HG03064 (cell line): ENCODE measurements around the gene RCOR2.

Experiments
- ATAC-seq: cut with Tn5 transposase; IDR thresholded peaks from one replicate; pipeline ENCODE4 v1.9.1; 2021; ENCODE audit warnings: low read depth; ENCODE audit not compliant: unreplicated experiment

The RCOR2 gene

GRCh38 chr11:63908631-63909401 is 8.1 kb downstream of the RCOR2 start:
- ATAC-seq, result no peak

- ATAC-seq, result no peak
Observed at GRCh38 chr11:63907808-63908530, 9.0 kb downstream of the RCOR2 start.

GRCh38 chr11:63907063-63907462 is 9.9 kb downstream of the RCOR2 start:
- no peak for ATAC-seq

- ATAC-seq, result no peak
Observed at GRCh38 chr11:63906585-63906984, 10.4 kb downstream of the RCOR2 start.

- ATAC-seq, result no peak
Observed at GRCh38 chr11:63906087-63906486, 10.9 kb downstream of the RCOR2 start.

GRCh38 chr11:63905179-63905578 is 11.8 kb downstream of the RCOR2 start:
- ATAC-seq, result no peak

- ATAC-seq, result no peak
Observed at GRCh38 chr11:63904743-63905142, 12.2 kb downstream of the RCOR2 start.

GRCh38 chr11:63903884-63904283 is 13.1 kb downstream of the RCOR2 start:
- no peak for ATAC-seq

- no peak for ATAC-seq
Observed at GRCh38 chr11:63901660-63902059, 15.3 kb downstream of the RCOR2 start.

- no peak for ATAC-seq
Observed at GRCh38 chr11:63897459-63898146, 19.4 kb downstream of the RCOR2 start.

- no peak for ATAC-seq
Observed at GRCh38 chr11:63896071-63896470, 20.9 kb downstream of the RCOR2 start.

- no peak for ATAC-seq
Observed at GRCh38 chr11:63893355-63893754, 23.6 kb downstream of the RCOR2 start.

- ATAC-seq, result no peak
Observed at GRCh38 chr11:63892228-63892627, 24.7 kb downstream of the RCOR2 start.

GRCh38 chr11:63890368-63890767 is 26.6 kb downstream of the RCOR2 start:
- no peak for ATAC-seq

GRCh38 chr11:63889344-63889743 is 27.6 kb downstream of the RCOR2 start:
- ATAC-seq, result no peak

- peak; percentile 59 for ATAC-seq
Observed at GRCh38 chr11:63888170-63889086, 28.5 kb downstream of the RCOR2 start.

GRCh38 chr11:63887386-63887999 is 29.5 kb downstream of the RCOR2 start:
- ATAC-seq, result no peak

- ATAC-seq, result no peak
Observed at GRCh38 chr11:63884196-63884932, 32.6 kb downstream of the RCOR2 start.

- no peak for ATAC-seq
Observed at GRCh38 chr11:63883791-63884190, 33.2 kb downstream of the RCOR2 start.
